Erythroblast (primary cell): Measurements from ENCODE around the gene ZNF217.
"Not testable (repeated sequence)": the region's sequence is repeated elsewhere in the genome, so short reads cannot be mapped to it uniquely, and the experiment has no call there.

Source experiments
- GATA1 ChIP-seq: IDR thresholded peaks from 2 replicates; pipeline ENCODE4 v1.6.1; 2011; ENCODE audit warnings: low read depth, mild to moderate bottlenecking, control low read depth, low read length, moderate library complexity
- POLR2A ChIP-seq: IDR thresholded peaks from 2 replicates; pipeline ENCODE4 v1.6.1; 2011; ENCODE audit warnings: mild to moderate bottlenecking, low read length

DNA sequence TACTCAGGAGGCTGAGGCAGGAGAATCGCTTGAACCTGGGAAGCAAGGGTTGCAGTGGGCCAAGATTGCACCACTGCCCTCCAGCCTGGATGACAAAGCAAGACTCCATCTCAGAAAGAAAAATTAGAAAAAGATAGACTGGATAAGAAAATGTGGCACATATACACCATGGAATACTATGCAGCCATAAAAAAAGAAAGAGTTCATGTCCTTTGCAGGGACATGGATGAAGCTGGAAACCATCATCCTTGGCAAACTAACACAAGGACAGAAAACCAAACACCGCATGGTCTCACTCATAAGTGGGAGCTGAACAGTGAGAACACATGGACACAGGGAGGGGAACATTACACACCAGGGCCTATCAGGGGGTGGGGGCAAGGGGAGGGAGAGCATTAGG lies 70.0 kb downstream of the ZNF217 start:
- TF ChIP-seq POLR2A, GATA1: not testable (repeated sequence)
